CD14-positive monocyte (primary cell): ENCODE data around the gene PLXNB3. TPM values are rescaled to one million over a fixed set of nuclear protein-coding genes. Genes with fewer than 3 reads are reported as not detected.

ENCODE experiments used
- DNase-seq, 3 donors: peaks; one replicate each; pipeline ENCODE4 v3.0.0-alpha.2; 2011 to 2022
- H2AFZ ChIP-seq: 2 replicates; pipeline ENCODE4 v1.6.0; 2012; ENCODE audit warnings: mild to moderate bottlenecking, low read depth, low read length, inconsistent platforms; ENCODE audit not compliant: insufficient read depth, poor library complexity, severe bottlenecking
- H3K27ac ChIP-seq, 2 donors: 1 replicate in 1 of 2; 2 replicates in 1 of 2; pipeline ENCODE4 v1.5.1; 2012 to 2013; ENCODE audit warnings: low read length in 2 of 2, control low read depth in 1 of 2, inconsistent platforms in 1 of 2, low read depth in 1 of 2, mild to moderate bottlenecking in 1 of 2
- H3K27me3 ChIP-seq, 2 donors: one replicate each; pipeline versions ENCODE4 v1.6.0 to v1.6.1; 2011 to 2013; ENCODE audit warnings: low read length in 2 of 2; ENCODE audit not compliant: control insufficient read depth in 2 of 2, insufficient read depth in 2 of 2
- H3K36me3 ChIP-seq, 2 donors: replicated peaks in 1 of 2; 1 replicate in 1 of 2; 2 replicates in 1 of 2; pipeline versions ENCODE4 v1.5.1 to v1.6.1; 2012 to 2013; ENCODE audit warnings: low read length in 2 of 2, control low read depth in 1 of 2, inconsistent platforms in 1 of 2, mild to moderate bottlenecking in 1 of 2; ENCODE audit not compliant: insufficient read depth in 2 of 2, control insufficient read depth in 1 of 2
- H3K4me1 ChIP-seq, 2 donors: 1 replicate in 1 of 2; 2 replicates in 1 of 2; pipeline versions ENCODE4 v1.5.1 to v1.6.1; 2012 to 2013; ENCODE audit warnings: low read length in 2 of 2, control low read depth in 1 of 2, inconsistent platforms in 1 of 2, mild to moderate bottlenecking in 1 of 2, moderate library complexity in 1 of 2; ENCODE audit not compliant: insufficient read depth in 2 of 2, control insufficient read depth in 1 of 2
- H3K4me2 ChIP-seq: replicated peaks from 2 replicates; pipeline ENCODE3; 2012; ENCODE audit warnings: low read length, moderate library complexity, mild to moderate bottlenecking; ENCODE audit not compliant: poor library complexity, severe bottlenecking; ENCODE audit errors: extremely low read depth
- H3K4me3 ChIP-seq, 3 experiments: fragments of 200-600 bp in 1 of 3; sonication (generic) in 1 of 3; replicated peaks in 1 of 3; 1 replicate in 2 of 3; 2 replicates in 1 of 3; pipeline ENCODE4 v1.5.1; 2011 to 2013; ENCODE audit warnings: low read length in 3 of 3, mild to moderate bottlenecking in 3 of 3, control low read depth in 2 of 3, low read depth in 2 of 3, inconsistent platforms in 1 of 3, moderate library complexity in 1 of 3
- H3K79me2 ChIP-seq: 2 replicates; pipeline ENCODE4 v1.6.0; 2012; ENCODE audit warnings: mild to moderate bottlenecking, control low read depth, inconsistent platforms, low read length, moderate library complexity; ENCODE audit not compliant: insufficient read depth
- H3K9ac ChIP-seq: 2 replicates; pipeline ENCODE4 v1.6.0; 2017; ENCODE audit warnings: low read length, mild to moderate bottlenecking; ENCODE audit not compliant: insufficient read depth, poor library complexity, severe bottlenecking
- H3K9me3 ChIP-seq, 2 donors: replicated peaks in 1 of 2; 1 replicate in 1 of 2; 2 replicates in 1 of 2; pipeline versions ENCODE4 v1.5.1 to v1.6.1; 2012 to 2013; ENCODE audit warnings: low read length in 2 of 2, control low read depth in 1 of 2; ENCODE audit not compliant: control insufficient read depth in 1 of 2, insufficient read depth in 1 of 2
- H4K20me1 ChIP-seq: 2 replicates; pipeline ENCODE4 v1.6.0; 2012; ENCODE audit warnings: mild to moderate bottlenecking, low read length, control low read depth, moderate library complexity; ENCODE audit not compliant: insufficient read depth
- H3K27ac Mint-ChIP-seq, 7 donors: one replicate each; pipeline ENCODE4 v1.8.0; 2020; ENCODE audit warnings: mild to moderate bottlenecking in 7 of 7, mixed read lengths in 7 of 7, moderate library complexity in 6 of 7, inconsistent platforms in 2 of 7
- H3K27me3 Mint-ChIP-seq, 3 donors: one replicate each; pipeline ENCODE4 v1.8.0; 2021 to 2022; ENCODE audit warnings: low read depth in 3 of 3, mild to moderate bottlenecking in 3 of 3, mixed read lengths in 3 of 3, moderate library complexity in 3 of 3, inconsistent platforms in 1 of 3
- H3K36me3 Mint-ChIP-seq, 2 donors: one replicate each; pipeline ENCODE4 v1.8.0; 2020; ENCODE audit warnings: mixed read lengths in 2 of 2, inconsistent platforms in 1 of 2, mild to moderate bottlenecking in 1 of 2
- H3K4me1 Mint-ChIP-seq: one replicate; pipeline ENCODE4 v1.8.0; 2020; ENCODE audit warnings: mild to moderate bottlenecking, mixed read lengths
- H3K4me3 Mint-ChIP-seq, 2 donors: one replicate each; pipeline ENCODE4 v1.8.0; 2020; ENCODE audit warnings: mild to moderate bottlenecking in 2 of 2, mixed read lengths in 2 of 2, moderate library complexity in 1 of 2
- H3K9me3 Mint-ChIP-seq, 7 donors: one replicate each; pipeline ENCODE4 v1.8.0; 2020 to 2022; ENCODE audit warnings: mixed read lengths in 7 of 7, mild to moderate bottlenecking in 6 of 7, moderate library complexity in 6 of 7, inconsistent platforms in 2 of 7
- WGBS: methylation state at CpG from one replicate; pipeline ENCODE4 v1.1.5; 2013; ENCODE audit warnings: missing lambda C conversion rate; ENCODE audit not compliant: insufficient coverage; 5-methylcytosine and 5-hydroxymethylcytosine counted together
- intact Hi-C, 2 donors: fragments of 100-400 bp; cut with micrococcal nuclease; formaldehyde crosslinking; loops; one replicate each; pipeline versions ENCODE4 v1.15.0 to v1.15.1; 2023
- polyA plus RNA-seq, 3 donors: library from polyadenylated mRNA; depleted of rRNA in 1 of 3; unstranded in 2 of 3; stranded (reverse) in 1 of 3; fragments of 300-500 nt in 2 of 3; fragments of >200 nt in 1 of 3; fragmentation: Illumina TruSeq in 2 of 3; gene quantifications; 1 replicate in 2 of 3; 2 replicates in 1 of 3; pipeline ENCODE4 v1.2.3, GENCODE V29; 2012 to 2021
- TF ChIP-seq, protein P1 (sequence below): fragments of 200-600 bp; IDR thresholded peaks from one replicate; pipeline ENCODE4 v1.8.0; 2022; ENCODE audit warnings: antibody characterized with exemption, mild to moderate bottlenecking

PLXNB3 gene
- polyA plus RNA-seq, 3 donors, result not detected

DNA sequence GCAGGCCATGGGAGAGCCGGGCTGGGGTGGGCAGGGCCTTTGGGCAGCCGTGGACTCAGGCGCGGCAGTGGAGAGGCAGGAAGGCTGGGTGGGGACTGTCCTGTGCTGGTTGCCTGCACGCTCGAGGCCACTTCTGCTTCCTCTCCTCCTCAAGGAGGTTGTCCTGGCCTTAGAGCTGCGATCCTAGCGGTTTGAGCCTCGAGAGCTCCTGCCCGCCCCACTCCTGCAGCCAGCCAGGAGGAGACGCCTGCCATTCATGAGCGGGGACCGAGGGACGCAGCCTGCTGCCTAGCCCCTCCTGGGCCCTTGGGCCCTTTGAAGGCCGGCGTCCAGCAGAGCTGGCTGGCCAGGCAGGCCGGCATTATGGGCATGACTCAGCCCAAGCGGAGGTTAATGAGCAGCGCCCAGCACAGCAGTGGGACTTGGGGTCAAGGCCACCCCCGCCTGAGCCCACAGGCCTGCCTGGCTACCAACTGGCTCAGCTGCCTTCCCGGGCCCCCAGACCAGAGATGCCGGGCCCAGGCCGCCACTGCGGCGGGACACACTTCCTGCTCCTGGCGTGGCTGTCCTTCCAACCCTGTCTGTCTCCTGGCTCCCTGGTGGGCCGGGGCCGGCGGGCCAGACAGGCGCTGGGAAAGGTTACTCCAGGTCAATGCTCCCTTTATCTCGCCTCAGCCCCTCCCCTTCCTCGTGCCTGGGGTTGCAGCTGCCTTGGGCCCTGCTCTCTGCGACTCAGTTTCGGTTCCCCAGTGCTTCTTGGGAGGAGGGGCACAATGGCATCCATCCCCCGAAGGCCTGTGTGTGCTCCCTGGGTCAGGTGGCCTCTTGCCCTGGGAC lies 37.5 kb upstream of the PLXNB3 start:
- intact Hi-C loops, result no loop called here
- 2% methylated on average over 17 of the region's 35 CpGs for WGBS

More for the DNA sequence above, 37.5 kb upstream of the PLXNB3 start:
- Histone ChIP-seq H3K27ac (peak overlapping the region; percentile 93 to 100), H4K20me1 (peaks cover 34% of the 10 kb centered on the region), H3K27me3 (no peaks in the 10 kb centered on the region), H3K4me2 (peak overlapping the region; percentile 86), H2AFZ (no peak overlapping the region), H3K36me3 (peaks cover 7% of the 10 kb centered on the region in 2 donors), H3K4me3 (peak overlapping the region; percentile 31 to 80 (median 71)), H3K9me3 (peaks cover 0 to 9% of the 10 kb centered on the region in 2 donors), H3K4me1 (peaks cover 76 to 85% of the 10 kb centered on the region in 2 donors), H3K79me2 (peaks cover 72% of the 10 kb centered on the region), H3K9ac (peak overlapping the region; percentile 82)
- Mint-ChIP-seq H3K36me3 (peaks cover 16 to 26% of the 10 kb centered on the region in 2 donors), H3K27me3 (peaks cover 0 to 3% (median 0%) of the 10 kb centered on the region in 3 donors), H3K4me3 (peak overlapping the region; percentile 73 to 78), H3K9me3 (peaks cover 0 to 22% (median 8%) of the 10 kb centered on the region in 7 donors), H3K27ac (peak overlapping the region; percentile 84 to 93 (median 92)), H3K4me1 (peaks cover 51% of the 10 kb centered on the region)
- DNase-seq, result peak; percentile 79 to 82 (median 80)
- TF ChIP-seq, protein P1, sequence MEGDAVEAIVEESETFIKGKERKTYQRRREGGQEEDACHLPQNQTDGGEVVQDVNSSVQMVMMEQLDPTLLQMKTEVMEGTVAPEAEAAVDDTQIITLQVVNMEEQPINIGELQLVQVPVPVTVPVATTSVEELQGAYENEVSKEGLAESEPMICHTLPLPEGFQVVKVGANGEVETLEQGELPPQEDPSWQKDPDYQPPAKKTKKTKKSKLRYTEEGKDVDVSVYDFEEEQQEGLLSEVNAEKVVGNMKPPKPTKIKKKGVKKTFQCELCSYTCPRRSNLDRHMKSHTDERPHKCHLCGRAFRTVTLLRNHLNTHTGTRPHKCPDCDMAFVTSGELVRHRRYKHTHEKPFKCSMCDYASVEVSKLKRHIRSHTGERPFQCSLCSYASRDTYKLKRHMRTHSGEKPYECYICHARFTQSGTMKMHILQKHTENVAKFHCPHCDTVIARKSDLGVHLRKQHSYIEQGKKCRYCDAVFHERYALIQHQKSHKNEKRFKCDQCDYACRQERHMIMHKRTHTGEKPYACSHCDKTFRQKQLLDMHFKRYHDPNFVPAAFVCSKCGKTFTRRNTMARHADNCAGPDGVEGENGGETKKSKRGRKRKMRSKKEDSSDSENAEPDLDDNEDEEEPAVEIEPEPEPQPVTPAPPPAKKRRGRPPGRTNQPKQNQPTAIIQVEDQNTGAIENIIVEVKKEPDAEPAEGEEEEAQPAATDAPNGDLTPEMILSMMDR, result no peak
